Heart left ventricle (tissue), 13 donors: Measurements from ENCODE around the gene IGF2R.

Experiments used
- CTCF ChIP-seq, 12 donors: fragments of 200-600 bp; sonication (generic) in 4 of 12; IDR thresholded peaks; one replicate each; pipeline versions ENCODE4 v1.5.0 to v1.8.0; 2018 to 2022; ENCODE audit warnings: antibody characterized with exemption in 12 of 12, mild to moderate bottlenecking in 5 of 12
- POLR2A ChIP-seq, 2 donors: fragments of 450-650 bp; IDR thresholded peaks; one replicate each; pipeline ENCODE4 v1.6.1; 2017; ENCODE audit warnings: antibody characterized with exemption in 2 of 2, mild to moderate bottlenecking in 2 of 2, moderate library complexity in 2 of 2
- donor health status: ischemic (EF 13 %, LVEDD 7.1; RV severe dilation, severe dysfunction).
- donor health status: DM: no; HTN: yes; CAD: no.
- donor health status: DM: no; HTN: no; CAD: no.
- donor health status: ischemic (EF 25% LVEDD 6.9; RV normal size, moderate dysfunction).
- donor health status: ischemic (EF 25% LVEDD 5.7; RV mildly dilated, moderate dysfunction).
- donor health status: ischemic (EF 35%, LVEDD 5.7; RV mildly dilated, moderate dysfunction).
- donor health status: nonischemic (EF 11% LVEDD 7.7; RV severe dilation, severe dysfunction).
- donor health status: DM: yes; HTN: yes; CAD: no.
- donor health status: PGD.
- donor health status: ischemic (EF 29% LVEDD 5.4; RV normal size, mild dysfunction).
- donor health status: nonischemic (EF 23%, LVEDD 6.1; RV moderate dilation, normal function).

- TF ChIP-seq CTCF (IDR thresholded peaks at IDR 0.05) (no peak), POLR2A (IDR thresholded peaks at IDR 0.05) (no peak)
Observed at GRCh38 chr6:160022793-160023192, 53.9 kb downstream of the IGF2R start.
